Measurements from ENCODE around the gene DNM3. TPM values are rescaled to one million over a fixed set of nuclear protein-coding genes. Genes with fewer than 3 reads are reported as not detected.

DNM3 gene
- total and polyA plus RNA-seq, 2 of the 8 experiments (the other 6 are each of a cell fraction or from before 2014, with no cell fraction given), result 2.0 to 8.5 TPM

GRCh38 chr1:171896936-171897703, 55.8 kb downstream of the DNM3 start:
- Histone ChIP-seq H4K91ac (replicated peaks; ENCODE audit: insufficient read length, low read length) (no peak overlapping the region), H2BK20ac (ENCODE audit: low read length) (no peak overlapping the region), H4K8ac (ENCODE audit: extremely low read depth, insufficient read depth, low read length) (no peak overlapping the region), H3K9me3 (ENCODE audit: insufficient read depth in 2 of 2, low read depth in 1 of 2, low read length in 1 of 2) (no peaks in the 10 kb centered on the region), H3K18ac (ENCODE audit: extremely low read depth, low read length) (no peak overlapping the region), H2BK15ac (ENCODE audit: low read length) (no peak overlapping the region; the same call in 1 of the 2 replicates), H3K14ac (ENCODE audit: insufficient read length) (no peak overlapping the region), H3K4me3 (ENCODE audit: extremely low read depth in 1 of 4, insufficient read depth in 2 of 4, low read depth in 3 of 4, low read length in 4 of 4) (no peak overlapping the region), H3K56ac (replicated peaks; ENCODE audit: insufficient read length, low read depth, low read length) (no peak overlapping the region), H2BK5ac (ENCODE audit: low read depth, low read length) (no peak overlapping the region), H3K27me3 (replicated peaks in 1 of 4; ENCODE audit: control insufficient read depth in 3 of 4, extremely low read depth in 1 of 4, insufficient read depth in 3 of 4, low read length in 3 of 4) (no peaks in the 10 kb centered on the region), H2AFZ (ENCODE audit: low read length) (no peak overlapping the region), H4K20me1 (replicated peaks in 1 of 2; ENCODE audit: control insufficient read depth in 1 of 2, insufficient read depth in 2 of 2, low read length in 2 of 2) (no peaks in the 10 kb centered on the region), H3K23me2 (ENCODE audit: low read depth, low read length) (no peaks in the 10 kb centered on the region; the same call in 1 of the 2 replicates), H3K4me1 (replicated peaks in 1 of 4; ENCODE audit: control insufficient read depth in 3 of 4, insufficient read depth in 4 of 4, low read length in 3 of 4) (peaks cover 2 to 9% (median 5%) of the 10 kb centered on the region in 4 experiments; a peak in 5 of 7 replicates), H3K9ac (replicated peaks in 1 of 4; ENCODE audit: extremely low read depth in 1 of 4, low read depth in 3 of 4, low read length in 3 of 4) (no peak overlapping the region), H3K4ac (replicated peaks; ENCODE audit: insufficient read length, low read depth, low read length) (no peak overlapping the region), H3K79me2 (ENCODE audit: control insufficient read depth in 1 of 2, insufficient read depth in 2 of 2, low read length in 2 of 2) (no peaks in the 10 kb centered on the region), H3K23ac (ENCODE audit: insufficient read length) (no peak overlapping the region), H2BK12ac (ENCODE audit: low read depth, low read length) (no peak overlapping the region), H3K27ac (ENCODE audit: low read depth, low read length) (no peak overlapping the region), H3K4me2 (ENCODE audit: insufficient read depth in 1 of 2, low read depth in 2 of 2, low read length in 2 of 2) (no peak overlapping the region), H2AK5ac (ENCODE audit: low read depth, low read length) (no peak overlapping the region), H3K36me3 (ENCODE audit: control insufficient read depth in 2 of 4, insufficient read depth in 4 of 4, low read length in 3 of 4) (no peaks in the 10 kb centered on the region), H2BK120ac (replicated peaks; ENCODE audit: low read depth, low read length) (no peak overlapping the region), H4K5ac (ENCODE audit: insufficient read length, low read depth, low read length) (no peak overlapping the region), H3K79me1 (ENCODE audit: low read depth, low read length) (no peaks in the 10 kb centered on the region; the same call in 1 of the 2 replicates)
- TF ChIP-seq CEBPB (IDR thresholded peaks at IDR 0.05; ENCODE audit: low read depth, low read length), result no peak
- TF ChIP-seq SP2 (IDR thresholded peaks at IDR 0.05; ENCODE audit: low read length), result no peak
- no peak for TF ChIP-seq TBP (IDR thresholded peaks at IDR 0.05; ENCODE audit: low read depth, low read length)
- no peak for TF ChIP-seq POLR2AphosphoS5 (IDR thresholded peaks at IDR 0.05; ENCODE audit: low read depth, low read length)
- no peak for TF ChIP-seq SIX5 (IDR thresholded peaks at IDR 0.05; ENCODE audit: low read depth, low read length)
- no peak for TF ChIP-seq E2F6 (IDR thresholded peaks at IDR 0.05)
- no peak for TF ChIP-seq SP4 (IDR thresholded peaks at IDR 0.05; ENCODE audit: low read length)
- TF ChIP-seq RXRA (IDR thresholded peaks at IDR 0.05; ENCODE audit: insufficient read depth, low read depth, low read length), result no peak
- TF ChIP-seq NRF1 (IDR thresholded peaks at IDR 0.05; ENCODE audit: low read depth, low read length), result no peak
- no peak for TF ChIP-seq POU5F1 (IDR thresholded peaks at IDR 0.05; ENCODE audit: low read depth, low read length)
- no peak for TF ChIP-seq YY1 (IDR thresholded peaks at IDR 0.05; ENCODE audit: low read depth, low read length)
- no peak for TF ChIP-seq TEAD4 (IDR thresholded peaks at IDR 0.05; ENCODE audit: low read depth, low read length)
- no peak for TF ChIP-seq TAF1 (IDR thresholded peaks at IDR 0.05; ENCODE audit: low read depth, low read length)
- no peak for TF ChIP-seq JUN (IDR thresholded peaks at IDR 0.05; ENCODE audit: low read depth, low read length)
- no peak for TF ChIP-seq RFX5 (IDR thresholded peaks at IDR 0.05; ENCODE audit: borderline replicate concordance, low read depth, low read length)
- DNase-seq (ENCODE audit: low read depth in 1 of 2, low spot score in 2 of 2) (no peak), FAIRE-seq (no peak)
- POLR2A ChIA-PET (ENCODE audit: partially characterized antibody), result no interaction called here
- 88% methylated on average over 2 of the region's 2 CpGs; no CpG with 5 or more reads in 1 of the 2 experiments for WGBS, 2 experiments (ENCODE audit: extremely low coverage in 1 of 2, insufficient coverage in 1 of 2, insufficient read length in 1 of 2, insufficient replicate concordance in 2 of 2, low coverage in 1 of 2, low lambda C conversion rate in 2 of 2, missing lambda C conversion rate in 1 of 2)
- CTCF ChIA-PET (ENCODE audit: partially characterized antibody), result no interaction called here

All from H1 (cell line).